Neutrophil (primary cell): Measurements from ENCODE around the gene TADA2B.

Experiments
- H3K27ac ChIP-seq: fragments of 200-600 bp; sonication (generic); 2 replicates; pipeline ENCODE4 v1.5.1; 2016; ENCODE audit warnings: mild to moderate bottlenecking, moderate library complexity
- H3K27me3 ChIP-seq: fragments of 200-600 bp; sonication (generic); 2 replicates; pipeline ENCODE4 v1.6.0; 2016; ENCODE audit warnings: mild to moderate bottlenecking
- H3K36me3 ChIP-seq: fragments of 200-600 bp; sonication (generic); 2 replicates; pipeline ENCODE4 v1.5.1; 2017
- H3K4me1 ChIP-seq, 2 experiments: fragments of 200-600 bp in 1 of 2; sonication (generic) in 1 of 2; 1 replicate in 1 of 2; 2 replicates in 1 of 2; pipeline versions ENCODE4 v1.5.1 to v1.6.1; 2013 to 2016; ENCODE audit warnings: low read depth in 1 of 2, low read length in 1 of 2, mild to moderate bottlenecking in 1 of 2, moderate library complexity in 1 of 2; ENCODE audit not compliant: control insufficient read depth in 1 of 2, insufficient read depth in 1 of 2
- H3K4me3 ChIP-seq, 2 experiments: fragments of 200-600 bp in 1 of 2; sonication (generic) in 1 of 2; 1 replicate in 1 of 2; 2 replicates in 1 of 2; pipeline ENCODE4 v1.5.1; 2013 to 2016; ENCODE audit warnings: low read depth in 1 of 2, low read length in 1 of 2, mild to moderate bottlenecking in 1 of 2, moderate library complexity in 1 of 2
- H3K9me3 ChIP-seq: fragments of 200-600 bp; sonication (generic); 2 replicates; pipeline ENCODE4 v1.5.1; 2016
- TF ChIP-seq, protein P1 (sequence below): fragments of 200-600 bp; sonication (generic); IDR thresholded peaks from 2 replicates; pipeline ENCODE4 v1.5.1; 2016; ENCODE audit warnings: antibody characterized with exemption

Gene TADA2B

DNA sequence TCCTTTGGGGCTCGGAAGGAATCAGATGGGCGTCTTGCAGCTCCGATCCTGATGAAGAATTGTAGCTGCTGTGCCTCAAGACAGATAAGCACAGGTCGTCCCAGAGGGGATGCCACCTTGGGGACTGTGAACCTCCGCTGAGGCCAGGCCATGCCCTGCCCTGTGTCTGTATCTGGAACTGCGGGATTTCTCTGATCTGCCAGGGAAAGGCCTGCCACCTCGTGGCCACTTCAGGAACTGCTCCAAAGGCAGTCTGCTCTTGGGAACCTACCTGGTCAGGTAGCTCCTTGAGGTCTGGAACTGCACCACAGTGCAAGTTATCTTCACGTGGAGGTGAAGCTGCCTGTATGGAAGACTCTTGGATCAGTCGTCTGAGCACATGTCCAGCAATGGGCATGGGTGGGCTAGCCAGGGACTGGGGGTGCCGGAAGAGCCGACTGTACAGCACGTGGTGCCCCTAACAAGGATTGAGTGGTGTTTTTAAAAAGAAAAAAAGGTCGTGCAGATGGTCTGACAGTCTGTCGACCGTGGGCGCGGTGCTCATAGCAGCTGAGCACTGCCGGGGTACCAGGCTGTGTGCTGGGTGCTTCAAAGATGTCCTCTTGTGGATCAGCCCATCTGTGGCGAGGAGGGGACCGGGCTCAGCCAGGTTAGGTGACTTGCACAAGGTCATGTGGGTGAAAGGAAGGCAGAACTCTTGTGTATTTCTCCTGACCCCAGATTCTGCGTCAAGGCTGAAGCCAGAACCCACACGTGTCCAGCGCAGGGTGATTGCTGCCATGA lies 27.7 kb downstream of the TADA2B start:
- Histone ChIP-seq H3K27ac (peak overlapping the region; percentile 43), H3K4me3 (no peak overlapping the region), H3K4me1 (peaks cover 32 to 40% of the 10 kb centered on the region in 2 experiments), H3K27me3 (peaks cover 26% of the 10 kb centered on the region), H3K9me3 (no peaks in the 10 kb centered on the region), H3K36me3 (no peaks in the 10 kb centered on the region)
- TF ChIP-seq, protein P1, sequence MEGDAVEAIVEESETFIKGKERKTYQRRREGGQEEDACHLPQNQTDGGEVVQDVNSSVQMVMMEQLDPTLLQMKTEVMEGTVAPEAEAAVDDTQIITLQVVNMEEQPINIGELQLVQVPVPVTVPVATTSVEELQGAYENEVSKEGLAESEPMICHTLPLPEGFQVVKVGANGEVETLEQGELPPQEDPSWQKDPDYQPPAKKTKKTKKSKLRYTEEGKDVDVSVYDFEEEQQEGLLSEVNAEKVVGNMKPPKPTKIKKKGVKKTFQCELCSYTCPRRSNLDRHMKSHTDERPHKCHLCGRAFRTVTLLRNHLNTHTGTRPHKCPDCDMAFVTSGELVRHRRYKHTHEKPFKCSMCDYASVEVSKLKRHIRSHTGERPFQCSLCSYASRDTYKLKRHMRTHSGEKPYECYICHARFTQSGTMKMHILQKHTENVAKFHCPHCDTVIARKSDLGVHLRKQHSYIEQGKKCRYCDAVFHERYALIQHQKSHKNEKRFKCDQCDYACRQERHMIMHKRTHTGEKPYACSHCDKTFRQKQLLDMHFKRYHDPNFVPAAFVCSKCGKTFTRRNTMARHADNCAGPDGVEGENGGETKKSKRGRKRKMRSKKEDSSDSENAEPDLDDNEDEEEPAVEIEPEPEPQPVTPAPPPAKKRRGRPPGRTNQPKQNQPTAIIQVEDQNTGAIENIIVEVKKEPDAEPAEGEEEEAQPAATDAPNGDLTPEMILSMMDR = peak; percentile 98

DNA sequence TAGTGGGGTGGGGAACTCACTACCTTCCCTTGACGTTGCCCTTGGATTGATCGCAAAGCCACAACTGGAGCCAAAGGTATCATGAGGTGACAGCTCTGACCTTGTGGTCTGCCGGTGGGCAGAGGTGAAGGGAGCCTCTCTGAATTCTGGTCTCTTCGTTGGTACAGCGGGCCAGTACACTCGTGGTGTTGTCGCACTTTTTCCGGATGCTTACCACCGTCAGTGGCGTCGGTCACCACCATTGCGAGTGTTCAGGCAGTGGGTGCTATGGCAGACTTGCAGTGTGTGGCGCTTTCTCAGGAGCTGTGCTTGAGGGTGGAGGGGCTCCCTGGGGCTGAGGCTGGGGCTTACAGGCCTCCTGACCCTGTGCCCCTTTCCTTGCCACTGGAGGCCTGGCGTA lies 29.9 kb downstream of the TADA2B start:
- no peak overlapping the region for H3K4me3 ChIP-seq

DNA sequence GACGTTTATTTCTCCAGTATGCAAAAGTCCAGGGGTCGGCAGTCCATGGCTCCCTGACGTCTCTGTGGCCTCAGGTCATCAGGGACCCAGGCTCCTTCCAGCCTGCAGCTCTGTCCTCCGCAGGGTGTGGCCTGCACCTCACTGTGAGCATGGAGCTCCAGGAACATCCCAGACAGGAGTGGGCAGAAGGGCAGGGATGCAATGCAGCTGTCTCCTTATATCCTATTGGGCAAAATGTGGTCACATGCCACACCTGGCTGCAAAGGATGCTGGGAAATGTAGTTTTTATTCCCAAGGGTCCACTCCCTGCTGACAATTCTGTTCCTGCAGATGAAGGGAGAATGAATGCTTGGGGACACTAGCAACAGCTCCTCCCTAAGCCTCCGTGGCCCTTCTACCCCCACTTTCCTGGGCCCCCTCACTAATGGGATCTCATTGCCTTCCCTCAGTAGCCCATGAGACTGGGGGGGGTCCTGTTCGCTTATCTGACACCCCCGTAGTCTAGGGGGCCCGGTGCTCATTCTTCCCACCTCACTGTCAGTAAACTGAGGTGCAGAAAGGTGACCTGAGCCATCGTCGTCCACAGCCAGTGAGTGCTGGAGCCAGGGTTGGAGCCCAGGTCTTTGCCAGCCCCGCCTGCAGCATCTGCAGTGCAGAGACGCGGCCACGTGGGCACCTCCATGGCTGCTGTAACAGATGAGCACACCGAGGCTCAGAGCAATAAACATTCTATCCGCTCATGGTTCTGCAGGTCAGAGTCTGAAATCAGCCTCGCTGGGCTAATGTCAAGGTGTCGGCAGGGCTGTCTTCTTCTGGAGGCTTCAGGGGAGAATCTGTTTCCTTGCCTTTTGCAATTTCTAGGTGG lies 30.6 kb downstream of the TADA2B start:
- Histone ChIP-seq H3K9me3 (no peaks in the 10 kb centered on the region), H3K4me1 (peaks cover 12 to 16% of the 10 kb centered on the region in 2 experiments), H3K27me3 (peaks cover 29% of the 10 kb centered on the region), H3K4me3 (no peak overlapping the region), H3K36me3 (no peaks in the 10 kb centered on the region), H3K27ac (no peak overlapping the region)
- TF ChIP-seq, protein P1 = no peak

More for the DNA sequence above, 29.9 kb downstream of the TADA2B start:
- TF ChIP-seq, protein P1 = no peak
- Histone ChIP-seq H3K27ac (no peak overlapping the region), H3K27me3 (peaks cover 29% of the 10 kb centered on the region), H3K36me3 (no peaks in the 10 kb centered on the region), H3K9me3 (no peaks in the 10 kb centered on the region), H3K4me1 (peaks cover 16 to 22% of the 10 kb centered on the region in 2 experiments)

DNA sequence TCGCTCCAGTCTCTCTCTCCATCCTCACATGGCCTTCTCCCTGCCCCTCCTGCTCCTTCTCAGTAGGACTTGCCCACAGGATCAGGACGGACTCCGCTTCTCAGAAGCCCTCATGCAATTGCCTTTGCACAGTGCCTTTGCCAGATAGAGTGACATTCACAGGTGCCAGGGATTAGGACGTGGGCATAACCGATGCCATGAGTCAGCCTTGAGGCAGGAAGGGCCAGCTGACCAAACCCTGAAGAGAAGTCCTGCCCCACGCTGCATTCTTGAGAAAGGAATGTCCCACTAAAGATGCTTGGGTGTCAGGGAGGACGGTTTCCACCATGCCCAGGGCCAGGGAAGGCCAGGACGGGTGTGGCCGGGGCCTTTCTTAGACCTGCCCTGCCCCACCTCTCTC lies 31.3 kb downstream of the TADA2B start:
- Histone ChIP-seq H3K9me3 (no peaks in the 10 kb centered on the region), H3K4me3 (no peak overlapping the region), H3K36me3 (no peaks in the 10 kb centered on the region), H3K27me3 (peaks cover 28% of the 10 kb centered on the region), H3K4me1 (peaks cover 5 to 9% of the 10 kb centered on the region in 2 experiments), H3K27ac (no peak overlapping the region)
- TF ChIP-seq, protein P1 = no peak

DNA sequence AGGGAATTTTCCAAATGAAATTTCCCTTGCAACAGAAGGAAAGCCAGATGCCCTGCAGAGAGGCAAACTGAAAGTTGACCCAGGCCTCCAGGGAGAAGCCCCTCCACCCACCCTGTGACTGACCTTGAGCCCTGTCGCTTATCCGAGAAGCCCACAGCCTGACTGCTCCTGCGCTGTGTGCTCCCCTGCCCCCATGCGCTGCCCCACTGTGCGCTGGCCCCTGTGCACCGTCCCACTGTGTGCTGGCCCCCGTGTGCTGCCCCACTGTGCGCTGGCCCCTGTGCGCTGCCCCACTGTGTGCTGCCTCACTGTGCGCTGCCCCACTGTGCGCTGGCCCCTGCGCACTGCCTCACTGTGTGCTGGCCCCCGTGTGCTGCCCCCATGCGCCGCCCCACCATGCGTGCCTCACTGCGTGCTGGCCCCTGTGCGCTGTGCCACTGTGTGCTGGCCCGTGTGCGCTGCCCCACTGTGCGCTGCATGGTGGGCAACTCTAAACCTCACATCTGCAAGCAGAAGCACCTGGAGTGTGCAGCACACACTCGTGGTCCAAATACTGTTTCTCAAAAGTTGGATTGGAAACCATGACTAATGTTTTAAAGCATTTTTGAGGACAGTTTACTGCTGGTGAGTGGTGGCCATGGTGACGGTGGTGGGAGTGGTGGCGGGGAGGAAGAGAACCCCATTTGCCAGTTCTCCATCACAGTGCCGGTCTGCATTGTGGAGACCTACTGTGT lies 33.0 kb downstream of the TADA2B start:
- Histone ChIP-seq H3K4me1 (no peaks in the 10 kb centered on the region), H3K4me3 (no peak overlapping the region), H3K27ac (no peak overlapping the region), H3K27me3 (peaks cover 40% of the 10 kb centered on the region), H3K9me3 (no peaks in the 10 kb centered on the region), H3K36me3 (no peaks in the 10 kb centered on the region)
- TF ChIP-seq, protein P1 = no peak
